ENCODE data around the gene TIMM17A.
"Not testable (repeated sequence)": the region's sequence is repeated elsewhere in the genome, so short reads cannot be mapped to it uniquely, and the experiment has no call there.

The TIMM17A gene

GRCh38 chr1:201941420-201942128, 13.7 kb upstream of the TIMM17A start:
- no peak for DNase-seq

GRCh38 chr1:201942129-201942495, 13.2 kb upstream of the TIMM17A start:
- DNase-seq, result no peak

GRCh38 chr1:201944002-201944401, 11.3 kb upstream of the TIMM17A start:
- no peak for DNase-seq

- no peak for DNase-seq
Measured at GRCh38 chr1:201944639-201945038, 10.7 kb upstream of the TIMM17A start.

GRCh38 chr1:201945157-201945556, 10.1 kb upstream of the TIMM17A start:
- no peak for DNase-seq

- DNase-seq, result no peak
Measured at GRCh38 chr1:201945863-201946223, 9.5 kb upstream of the TIMM17A start.

GRCh38 chr1:201946224-201946908, 8.9 kb upstream of the TIMM17A start, which contains the start of gene LMOD1:
TSS of gene LMOD1 (minus strand) at chr1:201946548. CDS start at chr1:201946340, 208 bp downstream.
- peak; percentile 38 for DNase-seq

GRCh38 chr1:201947697-201948008, 7.7 kb upstream of the TIMM17A start:
- DNase-seq, result no peak

- DNase-seq, result no peak
Measured at GRCh38 chr1:201949491-201949890, 5.8 kb upstream of the TIMM17A start.

- DNase-seq, result no peak
Measured at GRCh38 chr1:201954263-201955008, 867 bp upstream of the TIMM17A start.

- DNase-seq, result no peak
Measured at GRCh38 chr1:201955729-201956143, 433 bp downstream of the TIMM17A start.

- no peak for DNase-seq
Measured at GRCh38 chr1:201958348-201958747, 3.0 kb downstream of the TIMM17A start.

- DNase-seq, result not testable (repeated sequence)
Measured at GRCh38 chr1:201962382-201962781, 7.1 kb downstream of the TIMM17A start.

- DNase-seq, result no peak
Measured at GRCh38 chr1:201964261-201964660, 9.0 kb downstream of the TIMM17A start.

GRCh38 chr1:201966171-201966570, 10.9 kb downstream of the TIMM17A start:
- no peak for DNase-seq

- no peak for DNase-seq
Measured at GRCh38 chr1:201968202-201968925, 13.1 kb downstream of the TIMM17A start.

GRCh38 chr1:201970334-201971159, 15.2 kb downstream of the TIMM17A start:
- no peak for DNase-seq

- DNase-seq, result no peak
Measured at GRCh38 chr1:201982082-201982622, 26.8 kb downstream of the TIMM17A start.

GRCh38 chr1:201982623-201983379, 27.5 kb downstream of the TIMM17A start, which contains the start of gene RNPEP:
TSS of gene RNPEP (plus strand) at chr1:201982648. CDS start at chr1:201982667, 19 bp downstream.
- peak; percentile 51 for DNase-seq

GRCh38 chr1:201983380-201983805, 28.1 kb downstream of the TIMM17A start:
- no peak for DNase-seq

GRCh38 chr1:201984446-201984845, 29.1 kb downstream of the TIMM17A start:
- DNase-seq, result no peak

Measured in SHP77 treated with DMSO at 0.1 percent for 48 hours (cell line).